IMR-90 (cell line): ENCODE measurements around the gene GLMP. TPM values are rescaled to one million over a fixed set of nuclear protein-coding genes. Genes with fewer than 3 reads are reported as not detected.

Source experiments
- ATAC-seq: fragments of 200-7000 bp; cut with Tn5 transposase; 2 replicates; pipeline ENCODE4 v1.9.1; 2020; ENCODE audit warnings: low read depth, mild to moderate bottlenecking, moderate library complexity
- BruUV-seq: library from RNA; stranded (reverse); fragments of 400-500 nt; replicated peaks from 2 replicates; lab custom pipeline; 2021; lab: Mats Ljungman, UMichigan
- CTCF ChIA-PET: fragments of 300-600 bp; formaldehyde crosslinking; extraction: SDS; loops from one replicate; lab custom pipeline; 2021; ENCODE audit warnings: antibody characterized with exemption; lab: Yijun Ruan, JAX
- POLR2A ChIA-PET: fragments of 300-600 bp; sonication (Branson Sonifier 250); formaldehyde crosslinking; loops from one replicate; lab custom pipeline; 2022; ENCODE audit warnings: antibody characterized with exemption; ENCODE audit not compliant: unreplicated experiment; lab: Charles Lee
- DNase-seq: peaks from one replicate; pipeline ENCODE4 v3.0.0; 2013
- H2AFZ ChIP-seq: replicated peaks from 2 replicates; pipeline ENCODE3; 2013; ENCODE audit warnings: low read length, mild to moderate bottlenecking; ENCODE audit not compliant: poor library complexity
- H2AK5ac ChIP-seq: 2 replicates; pipeline ENCODE4 v1.6.1; 2013; ENCODE audit warnings: low read depth, low read length, inconsistent platforms
- H2AK9ac ChIP-seq: replicated peaks from 2 replicates; pipeline ENCODE3; 2013; ENCODE audit warnings: mild to moderate bottlenecking, low read depth, low read length, moderate library complexity; ENCODE audit not compliant: poor library complexity
- H2BK120ac ChIP-seq: 2 replicates; pipeline ENCODE4 v1.6.1; 2013; ENCODE audit warnings: low read depth, low read length, inconsistent platforms
- H2BK15ac ChIP-seq: 3 replicates; pipeline ENCODE4 v1.6.1; 2013; ENCODE audit warnings: low read depth, low read length, inconsistent platforms
- H2BK20ac ChIP-seq: 2 replicates; pipeline ENCODE4 v1.6.1; 2013; ENCODE audit warnings: low read depth, mild to moderate bottlenecking, inconsistent platforms, low read length, moderate library complexity
- H2BK5ac ChIP-seq: 2 replicates; pipeline ENCODE4 v1.6.1; 2013; ENCODE audit warnings: mild to moderate bottlenecking, low read depth, low read length, inconsistent platforms; ENCODE audit not compliant: poor library complexity, severe bottlenecking
- H3K14ac ChIP-seq: replicated peaks from 2 replicates; pipeline ENCODE4 v1.6.1; 2013; ENCODE audit warnings: low read depth, low read length, inconsistent platforms
- H3K18ac ChIP-seq: 2 replicates; pipeline ENCODE4 v1.6.1; 2013; ENCODE audit warnings: low read depth, low read length, control low read depth
- H3K23ac ChIP-seq: 2 replicates; pipeline ENCODE4 v1.6.1; 2013; ENCODE audit warnings: low read depth, low read length, inconsistent platforms
- H3K27ac ChIP-seq: 2 replicates; pipeline ENCODE4 v1.5.1; 2013; ENCODE audit warnings: mild to moderate bottlenecking, control low read depth, low read length; ENCODE audit not compliant: insufficient read depth
- H3K27me3 ChIP-seq: 2 replicates; pipeline ENCODE4 v1.6.1; 2013; ENCODE audit warnings: low read length; ENCODE audit not compliant: control insufficient read depth, insufficient read depth
- H3K36me3 ChIP-seq: 2 replicates; pipeline ENCODE4 v1.6.1; 2013; ENCODE audit warnings: low read length, mixed read lengths; ENCODE audit not compliant: control insufficient read depth, insufficient read depth
- H3K4ac ChIP-seq: 2 replicates; pipeline ENCODE4 v1.6.1; 2013; ENCODE audit warnings: low read depth, low read length, inconsistent platforms
- H3K4me1 ChIP-seq: 2 replicates; pipeline ENCODE4 v1.6.1; 2013; ENCODE audit warnings: low read length, mixed read lengths; ENCODE audit not compliant: control insufficient read depth, insufficient read depth
- H3K4me2 ChIP-seq: 2 replicates; pipeline ENCODE4 v1.6.1; 2013; ENCODE audit warnings: low read depth, mild to moderate bottlenecking, control low read depth, low read length, moderate library complexity
- H3K4me3 ChIP-seq: 2 replicates; pipeline ENCODE4 v1.5.1; 2013; ENCODE audit warnings: low read depth, mild to moderate bottlenecking, control low read depth, low read length, moderate library complexity; ENCODE audit not compliant: insufficient read depth
- H3K56ac ChIP-seq: 2 replicates; pipeline ENCODE4 v1.6.1; 2013; ENCODE audit warnings: low read length, inconsistent platforms; ENCODE audit not compliant: insufficient read depth; ENCODE audit errors: extremely low read depth
- H3K79me1 ChIP-seq, 2 experiments: 2 replicates each; pipeline ENCODE4 v1.6.1; 2013; ENCODE audit warnings: low read length in 2 of 2, inconsistent platforms in 1 of 2, low read depth in 1 of 2
- H3K9ac ChIP-seq: 2 replicates; pipeline ENCODE4 v1.6.1; 2013; ENCODE audit warnings: low read depth, low read length, control low read depth
- H3K9me1 ChIP-seq: 2 replicates; pipeline ENCODE4 v1.6.1; 2013; ENCODE audit warnings: low read length, inconsistent platforms; ENCODE audit not compliant: insufficient read depth
- H3K9me3 ChIP-seq: 2 replicates; pipeline ENCODE4 v1.6.1; 2013; ENCODE audit warnings: low read length; ENCODE audit not compliant: control insufficient read depth, insufficient read depth
- H4K20me1 ChIP-seq: 2 replicates; pipeline ENCODE4 v1.6.1; 2013; ENCODE audit warnings: low read length, inconsistent platforms; ENCODE audit not compliant: insufficient read depth
- H4K5ac ChIP-seq: 2 replicates; pipeline ENCODE4 v1.6.1; 2013; ENCODE audit warnings: mild to moderate bottlenecking, low read depth, low read length, control low read depth
- H4K8ac ChIP-seq, 2 experiments: 2 replicates each; pipeline ENCODE4 v1.6.1; 2013; ENCODE audit warnings: low read depth in 2 of 2, low read length in 2 of 2, control low read depth in 1 of 2, inconsistent platforms in 1 of 2
- H4K91ac ChIP-seq: 2 replicates; pipeline ENCODE4 v1.6.1; 2013; ENCODE audit warnings: low read depth, low read length, inconsistent platforms; ENCODE audit not compliant: insufficient read depth
- BHLHE40 ChIP-seq: fragments of 150-350 bp; IDR thresholded peaks from 2 replicates; pipeline ENCODE4 v1.6.1; 2016; ENCODE audit warnings: mild to moderate bottlenecking, low read depth, low read length
- CEBPB ChIP-seq: IDR thresholded peaks from 2 replicates; pipeline ENCODE4 v1.6.1; 2012; ENCODE audit warnings: low read depth, low read length, improper control_type of control experiment
- CHD1 ChIP-seq: IDR thresholded peaks from 2 replicates; pipeline ENCODE4 v1.6.1; 2012; ENCODE audit warnings: low read depth, low read length, improper control_type of control experiment
- CTCF ChIP-seq: conservative IDR thresholded peaks from 2 replicates; pipeline ENCODE4 v1.5.1; 2012; ENCODE audit warnings: mild to moderate bottlenecking, low read depth, low read length, improper control_type of control experiment
- ELK1 ChIP-seq: fragments of 150-350 bp; IDR thresholded peaks from 2 replicates; pipeline ENCODE4 v1.6.1; 2016; ENCODE audit warnings: low read depth, mild to moderate bottlenecking, low read length, moderate library complexity, borderline replicate concordance
- FOS ChIP-seq: fragments of 150-350 bp; IDR thresholded peaks from 2 replicates; pipeline ENCODE4 v1.6.1; 2016; ENCODE audit warnings: low read depth, low read length
- MAFK ChIP-seq: IDR thresholded peaks from 2 replicates; pipeline ENCODE4 v1.6.1; 2012; ENCODE audit warnings: low read depth, low read length, improper control_type of control experiment
- MAZ ChIP-seq: IDR thresholded peaks from 2 replicates; pipeline ENCODE4 v1.6.1; 2012; ENCODE audit warnings: low read depth, mild to moderate bottlenecking, low read length, improper control_type of control experiment, moderate library complexity, borderline replicate concordance
- MXI1 ChIP-seq: IDR thresholded peaks from 2 replicates; pipeline ENCODE4 v1.6.1; 2012; ENCODE audit warnings: low read depth, mild to moderate bottlenecking, low read length, moderate library complexity, borderline replicate concordance
- NFE2L2 ChIP-seq: fragments of 150-350 bp; IDR thresholded peaks from 2 replicates; pipeline ENCODE4 v1.6.1; 2016; ENCODE audit warnings: low read depth, mild to moderate bottlenecking, low read length
- POLR2A ChIP-seq: IDR thresholded peaks from 2 replicates; pipeline ENCODE4 v1.6.1; 2012; ENCODE audit warnings: mild to moderate bottlenecking, low read depth, low read length
- RCOR1 ChIP-seq: IDR thresholded peaks from 2 replicates; pipeline ENCODE4 v1.6.1; 2012; ENCODE audit warnings: mild to moderate bottlenecking, low read length, improper control_type of control experiment; ENCODE audit not compliant: insufficient replicate concordance
- RFX5 ChIP-seq: IDR thresholded peaks from 2 replicates; pipeline ENCODE4 v1.8.0; 2012; ENCODE audit warnings: low read depth, mild to moderate bottlenecking, low read length, moderate library complexity
- SMC3 ChIP-seq: fragments of 150-350 bp; IDR thresholded peaks from 2 replicates; pipeline ENCODE4 v1.6.1; 2016; ENCODE audit warnings: low read depth, mild to moderate bottlenecking, antibody characterized with exemption, low read length, moderate library complexity
- USF2 ChIP-seq: fragments of 150-350 bp; IDR thresholded peaks from 2 replicates; pipeline ENCODE4 v1.6.1; 2017; ENCODE audit warnings: mild to moderate bottlenecking, antibody characterized with exemption, low read length, low read depth
- WGBS, 2 experiments: methylation state at CpG; one replicate each; pipeline versions ENCODE4 v1.1.5 to v1.1.7; 2013; ENCODE audit warnings: missing lambda C conversion rate in 2 of 2; ENCODE audit not compliant: insufficient read length in 1 of 2; ENCODE audit errors: extremely low coverage in 2 of 2; 5-methylcytosine and 5-hydroxymethylcytosine counted together
- dilution Hi-C: fragments of 300-500 bp; cut with HindIII; formaldehyde crosslinking; loops from one replicate; pipeline ENCODE4 v1.14.3; 2018; ENCODE audit warnings: low sequenced_read_pairs; ENCODE audit not compliant: unreplicated experiment
- in situ Hi-C: fragments of 300-500 bp; cut with MboI; formaldehyde crosslinking; loops from 3 replicates; pipeline ENCODE4 v1.14.3; 2019; ENCODE audit warnings: low sequenced_read_pairs, inconsistent platforms, mixed read lengths
- intact Hi-C: fragments of 100-400 bp; cut with micrococcal nuclease; formaldehyde crosslinking; loops from 2 replicates; pipeline ENCODE4 v1.10.0; 2022
- polyA plus RNA-seq, 3 experiments: library from polyadenylated mRNA; depleted of rRNA; stranded (reverse); fragments of >200 nt; gene quantifications; 2 replicates each; pipeline ENCODE4 v1.2.3, GENCODE V29; 2012; ENCODE audit warnings: low replicate concordance in 1 of 3
- total RNA-seq: library from RNA; depleted of rRNA; stranded (reverse); fragments of >200 nt; gene quantifications from 2 replicates; pipeline ENCODE4 v1.2.3, GENCODE V29; 2012

GLMP gene
- total and polyA plus RNA-seq, 2 of the 4 experiments (the other 2 are of a cell fraction) = 32.6 to 43.1 TPM

GRCh38 chr1:156281281-156281680, 14.2 kb downstream of the GLMP start:
- peaks cover 11% of the 10 kb centered on the region for H3K4me1 ChIP-seq
- ATAC-seq (peak; percentile 6; the same call in 1 of the 2 replicates), DNase-seq (peak; percentile 55)
- peak overlapping the region; percentile 53; the same call in 1 of the 2 replicates for H3K4ac ChIP-seq
- H3K9ac ChIP-seq = peak overlapping the region; percentile 86; the same call in 1 of the 2 replicates
- peak overlapping the region; percentile 12 for H2AK9ac ChIP-seq
- H3K36me3 ChIP-seq = peaks cover 18% of the 10 kb centered on the region
- ChIA-PET CTCF (interaction anchor here (0.6 to 1.0 kb wide), 2 partner anchors 18 to 341 kb away, joined by 3 to 7 read pairs; partner anchors contain the start of gene VHLL), POLR2A (interaction anchor here (1.0 kb wide), 1 partner anchor 13 kb away, joined by 3 read pairs; no protein-coding TSS in a partner anchor)
- H3K27ac ChIP-seq = no peak overlapping the region
- no TSS peak for BruUV-seq
- intact Hi-C loops (no loop called here), in situ Hi-C loops (no loop called here), dilution Hi-C loops (no loop called here)
- no peak overlapping the region for H2AFZ ChIP-seq
- peak overlapping the region; percentile 88; the same call in 1 of the 2 replicates for H3K14ac ChIP-seq
- no peak overlapping the region for H2BK20ac ChIP-seq
- no peak overlapping the region for H4K5ac ChIP-seq
- H4K91ac ChIP-seq = no peak overlapping the region
- peaks cover 7% of the 10 kb centered on the region for H3K9me1 ChIP-seq
- H3K9me3 ChIP-seq = no peaks in the 10 kb centered on the region
- peak overlapping the region; percentile 25; the same call in 1 of the 2 replicates for H3K23ac ChIP-seq
- peak overlapping the region; percentile 90 for H3K4me2 ChIP-seq
- H2BK120ac ChIP-seq = no peak overlapping the region
- no peaks in the 10 kb centered on the region for H3K27me3 ChIP-seq
- H3K79me1 ChIP-seq = peaks cover 45 to 73% of the 10 kb centered on the region in 2 experiments; a peak in 3 of 4 replicates
- no peak overlapping the region for H3K56ac ChIP-seq
- 7% methylated on average over 3 of the region's 8 CpGs; no CpG with 5 or more reads in 1 of the 2 experiments for WGBS, 2 experiments
- H2AK5ac ChIP-seq = peak overlapping the region; percentile 76; the same call in 1 of the 2 replicates
- H3K4me3 ChIP-seq = peak overlapping the region; percentile 67; the same call in 1 of the 2 replicates
- H2BK15ac ChIP-seq = no peak overlapping the region
- H4K8ac ChIP-seq = no peak overlapping the region
- H3K18ac ChIP-seq = no peak overlapping the region
- no peak overlapping the region for H2BK5ac ChIP-seq
- peaks cover 32% of the 10 kb centered on the region for H4K20me1 ChIP-seq
- TF ChIP-seq ELK1 = no peak
- TF ChIP-seq CTCF = peak; percentile 26; the same call in 1 of the 2 replicates
- no peak for TF ChIP-seq SMC3
- TF ChIP-seq CHD1 = no peak
- TF ChIP-seq POLR2A = peak; percentile 52; the same call in 1 of the 2 replicates
- TF ChIP-seq FOS = 0 out of 2 replicates have a peak, but pooled peaks have one; percentile 43
- no peak for TF ChIP-seq NFE2L2
- TF ChIP-seq RCOR1 = no peak
- no peak for TF ChIP-seq MAFK
- peak; percentile 100 for TF ChIP-seq MXI1
- TF ChIP-seq USF2 = peak; percentile 72
- no peak for TF ChIP-seq CEBPB
- peak; percentile 95 for TF ChIP-seq BHLHE40
- TF ChIP-seq MAZ = no peak
- TF ChIP-seq RFX5 = no peak
